ENCODE results near the gene NPTN.

DNA sequence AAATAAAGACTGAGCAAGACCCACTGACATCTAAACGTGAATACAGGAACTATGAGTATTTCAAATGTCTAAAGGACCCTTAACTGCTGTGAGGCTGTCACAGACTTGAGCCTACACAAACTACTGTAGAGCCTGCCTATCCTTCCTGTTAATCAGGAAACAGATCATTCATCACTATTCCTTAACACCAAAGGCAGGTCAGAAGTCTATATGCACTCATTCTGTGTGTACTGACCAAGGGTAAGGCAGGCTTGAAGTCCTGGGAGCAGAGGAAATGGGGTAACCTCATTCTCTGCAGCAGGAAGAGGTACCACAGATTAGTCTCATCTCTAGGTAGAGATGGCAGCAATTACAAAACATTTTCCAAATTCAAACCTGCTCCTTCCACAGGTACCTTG lies 30.7 kb downstream of the NPTN start:
- TF ChIP-seq, protein P1, sequence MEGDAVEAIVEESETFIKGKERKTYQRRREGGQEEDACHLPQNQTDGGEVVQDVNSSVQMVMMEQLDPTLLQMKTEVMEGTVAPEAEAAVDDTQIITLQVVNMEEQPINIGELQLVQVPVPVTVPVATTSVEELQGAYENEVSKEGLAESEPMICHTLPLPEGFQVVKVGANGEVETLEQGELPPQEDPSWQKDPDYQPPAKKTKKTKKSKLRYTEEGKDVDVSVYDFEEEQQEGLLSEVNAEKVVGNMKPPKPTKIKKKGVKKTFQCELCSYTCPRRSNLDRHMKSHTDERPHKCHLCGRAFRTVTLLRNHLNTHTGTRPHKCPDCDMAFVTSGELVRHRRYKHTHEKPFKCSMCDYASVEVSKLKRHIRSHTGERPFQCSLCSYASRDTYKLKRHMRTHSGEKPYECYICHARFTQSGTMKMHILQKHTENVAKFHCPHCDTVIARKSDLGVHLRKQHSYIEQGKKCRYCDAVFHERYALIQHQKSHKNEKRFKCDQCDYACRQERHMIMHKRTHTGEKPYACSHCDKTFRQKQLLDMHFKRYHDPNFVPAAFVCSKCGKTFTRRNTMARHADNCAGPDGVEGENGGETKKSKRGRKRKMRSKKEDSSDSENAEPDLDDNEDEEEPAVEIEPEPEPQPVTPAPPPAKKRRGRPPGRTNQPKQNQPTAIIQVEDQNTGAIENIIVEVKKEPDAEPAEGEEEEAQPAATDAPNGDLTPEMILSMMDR (IDR thresholded peaks at IDR 0.05) = no peak
- no peak for TF ChIP-seq POLR2A (IDR thresholded peaks at IDR 0.05)
